ENCODE data around the gene SNRPD3.

- no peak for TF ChIP-seq POLR2A (IDR thresholded peaks at IDR 0.05; ENCODE audit: borderline replicate concordance, extremely low read depth, insufficient read depth, insufficient read length)
- no peak for TF ChIP-seq CTCF (IDR thresholded peaks at IDR 0.05 in 2 of 3, conservative IDR thresholded peaks at IDR 0.05 in 1 of 3; ENCODE audit: borderline replicate concordance in 1 of 3, insufficient read depth in 1 of 3, low read depth in 2 of 3, low read length in 2 of 3)
- TF ChIP-seq JUND (IDR thresholded peaks at IDR 0.05): no peak
- no peak for TF ChIP-seq POLR2AphosphoS5 (IDR thresholded peaks at IDR 0.05; ENCODE audit: low read depth, low read length)
- TF ChIP-seq EGR1 (IDR thresholded peaks at IDR 0.05; ENCODE audit: low read depth): no peak
These were observed 36.9 kb upstream of the SNRPD3 start for GRCh38 chr22:24518771-24519485.
